CD8-positive, alpha-beta memory T cell (primary cell): ENCODE data around the gene PPIF. TPM values are rescaled to one million over a fixed set of nuclear protein-coding genes. Genes with fewer than 3 reads are reported as not detected.

Experiments
- CTCF ChIA-PET: fragments of 350-600 bp; sonication (Branson Sonifier 250); formaldehyde crosslinking; loops from one replicate; lab custom pipeline; 2021; ENCODE audit warnings: antibody characterized with exemption; lab: Charles Lee
- POLR2A ChIA-PET: fragments of 350-600 bp; sonication (Branson Sonifier 250); formaldehyde crosslinking; loops from one replicate; lab custom pipeline; 2021; ENCODE audit warnings: antibody characterized with exemption; lab: Charles Lee
- DNase-seq, 5 donors: peaks; one replicate each; pipeline versions ENCODE4 v3.0.0 to v3.0.0-alpha.2; 2020 to 2022; ENCODE audit warnings: mixed read lengths in 1 of 5
- H3K27ac ChIP-seq: one replicate; pipeline ENCODE4 v1.7.0; 2013; ENCODE audit warnings: low read depth, mild to moderate bottlenecking, low read length, moderate library complexity
- H3K27me3 ChIP-seq: 2 replicates; pipeline ENCODE4 v1.7.0; 2013; ENCODE audit warnings: low read length, mild to moderate bottlenecking; ENCODE audit not compliant: insufficient read depth, poor library complexity, severe bottlenecking
- H3K36me3 ChIP-seq: 2 replicates; pipeline ENCODE4 v1.7.0; 2013; ENCODE audit warnings: mild to moderate bottlenecking, low read length, moderate library complexity; ENCODE audit not compliant: insufficient read depth
- H3K4me1 ChIP-seq: 2 replicates; pipeline ENCODE4 v1.7.0; 2013; ENCODE audit warnings: mild to moderate bottlenecking, low read length, moderate library complexity; ENCODE audit not compliant: insufficient read depth
- H3K4me3 ChIP-seq: 2 replicates; pipeline ENCODE4 v1.7.0; 2013; ENCODE audit warnings: mild to moderate bottlenecking, low read length
- H3K9me3 ChIP-seq: 2 replicates; pipeline ENCODE4 v1.7.0; 2013; ENCODE audit warnings: mild to moderate bottlenecking, low read length
- H3K27ac Mint-ChIP-seq, 8 donors: one replicate each; pipeline ENCODE4 v1.8.0; 2020 to 2021; ENCODE audit warnings: mixed read lengths in 8 of 8, mild to moderate bottlenecking in 6 of 8, inconsistent platforms in 3 of 8, moderate library complexity in 3 of 8
- H3K27me3 Mint-ChIP-seq, 2 donors: one replicate each; pipeline ENCODE4 v1.8.0; 2020 to 2021; ENCODE audit warnings: mixed read lengths in 2 of 2, mild to moderate bottlenecking in 1 of 2, moderate library complexity in 1 of 2
- H3K36me3 Mint-ChIP-seq, 3 donors: one replicate each; pipeline ENCODE4 v1.8.0; 2020 to 2021; ENCODE audit warnings: mixed read lengths in 3 of 3, inconsistent platforms in 1 of 3, mild to moderate bottlenecking in 1 of 3
- H3K4me1 Mint-ChIP-seq, 3 donors: one replicate each; pipeline ENCODE4 v1.8.0; 2020 to 2021; ENCODE audit warnings: mixed read lengths in 3 of 3, inconsistent platforms in 1 of 3, mild to moderate bottlenecking in 1 of 3
- H3K4me3 Mint-ChIP-seq, 7 donors: one replicate each; pipeline ENCODE4 v1.8.0; 2020 to 2021; ENCODE audit warnings: mixed read lengths in 7 of 7, mild to moderate bottlenecking in 6 of 7, moderate library complexity in 4 of 7, inconsistent platforms in 2 of 7
- H3K9me3 Mint-ChIP-seq, 5 donors: one replicate each; pipeline ENCODE4 v1.8.0; 2020 to 2022; ENCODE audit warnings: mixed read lengths in 5 of 5, mild to moderate bottlenecking in 3 of 5, moderate library complexity in 2 of 5, inconsistent platforms in 1 of 5
- polyA plus RNA-seq: library from polyadenylated mRNA; unstranded; fragments of 300-500 nt; fragmentation: Illumina TruSeq; gene quantifications from one replicate; pipeline ENCODE4 v1.2.3, GENCODE V29; 2021
- total RNA-seq, 2 experiments: library from RNA; stranded (reverse); gene quantifications; one replicate each; pipeline ENCODE4 v1.2.3, GENCODE V29; 2021

PPIF gene
- total and polyA plus RNA-seq, 3 experiments from 2014 or later = 13.7 to 181 (median 173) TPM

GRCh38 chr10:79359816-79360498 is 12.7 kb downstream of the PPIF start:
- POLR2A ChIA-PET = interaction anchor here (1.2 kb wide), 1 partner anchor 12 kb away, joined by 3 read pairs; no protein-coding TSS in a partner anchor
- Mint-ChIP-seq H3K9me3 (peaks cover 0 to 9% (median 0%) of the 10 kb centered on the region in 5 donors), H3K27ac (no peak overlapping the region), H3K27me3 (peaks cover 0 to 1% of the 10 kb centered on the region in 2 donors), H3K4me1 (peaks cover 13 to 25% (median 24%) of the 10 kb centered on the region in 3 donors), H3K4me3 (no peak overlapping the region), H3K36me3 (peaks cover 11 to 29% (median 14%) of the 10 kb centered on the region in 3 donors)
- H3K27me3 ChIP-seq = no peaks in the 10 kb centered on the region
- no peak overlapping the region for H3K4me3 ChIP-seq
- H3K36me3 ChIP-seq = no peaks in the 10 kb centered on the region
- CTCF ChIA-PET = interaction anchor here (1.9 to 2.4 kb wide), 2 partner anchors 12 to 15 kb away, joined by 4 to 9 read pairs; no protein-coding TSS in a partner anchor
- DNase-seq = no peak
- no peak overlapping the region for H3K27ac ChIP-seq
- no peaks in the 10 kb centered on the region for H3K9me3 ChIP-seq
- H3K4me1 ChIP-seq = peaks cover 9% of the 10 kb centered on the region

GRCh38 chr10:79360499-79361342 is 13.5 kb downstream of the PPIF start:
- Mint-ChIP-seq H3K27ac (no peak overlapping the region), H3K27me3 (peaks cover 0 to 1% of the 10 kb centered on the region in 2 donors), H3K4me3 (no peak overlapping the region), H3K4me1 (peaks cover 9 to 22% (median 20%) of the 10 kb centered on the region in 3 donors), H3K9me3 (peaks cover 0 to 9% (median 0%) of the 10 kb centered on the region in 5 donors), H3K36me3 (peaks cover 6 to 22% (median 9%) of the 10 kb centered on the region in 3 donors)
- no peak overlapping the region for H3K4me3 ChIP-seq
- H3K36me3 ChIP-seq = no peaks in the 10 kb centered on the region
- no peaks in the 10 kb centered on the region for H3K27me3 ChIP-seq
- DNase-seq = no peak
- ChIA-PET POLR2A (interaction anchor here (1.2 kb wide), 1 partner anchor 12 kb away, joined by 3 read pairs; no protein-coding TSS in a partner anchor), CTCF (interaction anchor here (1.9 to 2.4 kb wide), 2 partner anchors 12 to 14 kb away, joined by 4 to 9 read pairs; no protein-coding TSS in a partner anchor)
- peaks cover 9% of the 10 kb centered on the region for H3K4me1 ChIP-seq
- no peak overlapping the region for H3K27ac ChIP-seq
- H3K9me3 ChIP-seq = no peaks in the 10 kb centered on the region

DNA sequence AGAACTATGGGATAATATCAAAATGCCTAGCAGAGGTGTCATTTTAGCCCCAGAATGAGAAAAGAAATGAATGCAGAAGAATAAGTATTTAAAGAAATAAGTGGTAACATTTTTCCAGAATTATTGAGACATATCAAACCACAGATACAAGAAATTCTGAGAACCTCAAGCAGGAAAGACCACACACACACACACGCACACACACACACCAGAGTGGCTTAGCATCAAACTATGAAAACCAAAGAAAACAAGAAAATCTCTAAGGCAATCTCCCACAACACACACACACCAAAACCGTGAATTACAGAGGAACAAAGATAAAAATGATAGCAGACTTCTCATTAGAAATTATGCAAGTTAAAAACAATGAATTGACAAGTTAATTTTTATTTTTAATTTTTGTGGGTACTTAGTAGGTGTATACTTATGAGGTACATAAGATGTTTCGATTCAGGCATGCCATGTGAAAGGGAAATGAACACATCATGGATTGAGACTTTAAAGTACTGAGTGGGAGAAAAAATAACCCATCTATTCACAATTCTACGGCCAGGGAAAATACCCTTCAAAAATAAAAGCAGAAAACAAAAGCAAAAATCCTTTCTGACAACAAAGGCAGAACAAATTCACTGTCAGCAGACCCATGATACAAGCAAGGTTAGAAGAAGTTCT is 14.6 kb downstream of the PPIF start:
- no peaks in the 10 kb centered on the region for H3K27me3 ChIP-seq
- H3K36me3 ChIP-seq = no peaks in the 10 kb centered on the region
- no peak for DNase-seq
- H3K4me1 Mint-ChIP-seq = peaks cover 8 to 19% (median 17%) of the 10 kb centered on the region in 3 donors
- CTCF ChIA-PET = interaction anchor here (2.4 kb wide), 1 partner anchor 13 kb away, joined by 9 read pairs; no protein-coding TSS in a partner anchor
- no peak overlapping the region for H3K27ac ChIP-seq
- H3K27me3 Mint-ChIP-seq = peaks cover 0 to 1% of the 10 kb centered on the region in 2 donors
- no peak overlapping the region for H3K4me3 Mint-ChIP-seq
- H3K9me3 ChIP-seq = no peaks in the 10 kb centered on the region
- H3K4me1 ChIP-seq = peaks cover 9% of the 10 kb centered on the region
- H3K27ac Mint-ChIP-seq = peak overlapping the region in 2 of 8 donors; percentile 18 to 27
- H3K4me3 ChIP-seq = no peak overlapping the region
- POLR2A ChIA-PET = no interaction called here
- peaks cover 0 to 14% (median 2%) of the 10 kb centered on the region in 3 donors for H3K36me3 Mint-ChIP-seq
- H3K9me3 Mint-ChIP-seq = peaks cover 0 to 9% (median 0%) of the 10 kb centered on the region in 5 donors

DNA sequence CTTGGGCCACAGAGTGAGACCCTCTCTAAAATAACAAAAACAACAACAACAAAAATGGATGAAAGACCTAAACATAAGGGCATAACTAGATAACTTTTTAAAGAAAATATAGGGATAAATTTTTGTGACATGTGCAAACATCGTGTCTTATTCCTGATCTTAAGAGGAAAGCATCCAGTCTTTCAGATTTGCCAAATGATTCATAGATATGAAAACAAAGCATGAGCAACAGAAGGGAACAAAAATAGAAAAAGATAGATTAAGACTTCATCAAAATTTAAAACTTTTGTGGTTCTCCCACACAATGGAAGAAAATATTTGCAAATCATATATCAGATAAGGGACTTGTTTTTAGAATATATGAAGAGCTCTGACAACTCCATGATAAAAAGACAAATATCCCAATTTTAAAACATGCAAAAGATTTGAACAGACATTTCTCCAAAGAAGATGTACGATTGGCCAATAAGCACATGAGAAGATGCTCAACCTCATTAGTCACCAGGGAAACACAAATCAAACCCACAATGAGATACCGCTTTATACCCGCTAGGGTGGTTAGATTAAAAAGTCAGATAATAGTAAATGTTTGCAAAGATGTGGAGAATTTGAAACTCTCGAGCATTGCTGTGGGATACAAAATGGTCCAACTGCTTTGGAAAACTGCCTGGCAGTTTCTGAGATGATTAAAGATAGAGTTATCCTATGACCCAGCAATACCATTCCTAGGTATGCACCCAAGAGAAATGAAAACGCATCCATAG is 20.3 kb downstream of the PPIF start:
- Histone ChIP-seq H3K4me1 (no peaks in the 10 kb centered on the region), H3K4me3 (no peak overlapping the region), H3K27me3 (no peaks in the 10 kb centered on the region), H3K27ac (no peak overlapping the region), H3K36me3 (no peaks in the 10 kb centered on the region), H3K9me3 (no peaks in the 10 kb centered on the region)
- Mint-ChIP-seq H3K9me3 (peaks cover 0 to 17% (median 7%) of the 10 kb centered on the region in 5 donors), H3K4me3 (no peak overlapping the region), H3K27ac (peak overlapping the region in 1 of 8 donors; percentile 68), H3K27me3 (peaks cover 0 to 3% of the 10 kb centered on the region in 2 donors), H3K36me3 (peaks cover 0 to 4% (median 0%) of the 10 kb centered on the region in 3 donors), H3K4me1 (no peaks in the 10 kb centered on the region)
- CTCF ChIA-PET = no interaction called here
- DNase-seq = no peak
- POLR2A ChIA-PET = no interaction called here

GRCh38 chr10:79372871-79373270 is 25.6 kb downstream of the PPIF start:
- Mint-ChIP-seq H3K4me3 (no peak overlapping the region), H3K9me3 (peaks cover 0 to 9% (median 7%) of the 10 kb centered on the region in 5 donors), H3K27me3 (peaks cover 0 to 4% of the 10 kb centered on the region in 2 donors), H3K4me1 (peaks cover 0 to 4% (median 3%) of the 10 kb centered on the region in 3 donors), H3K27ac (peak overlapping the region in 1 of 8 donors; percentile 41), H3K36me3 (peaks cover 0 to 4% (median 0%) of the 10 kb centered on the region in 3 donors)
- Histone ChIP-seq H3K36me3 (no peaks in the 10 kb centered on the region), H3K27ac (no peak overlapping the region), H3K4me1 (peaks cover 5% of the 10 kb centered on the region), H3K9me3 (no peaks in the 10 kb centered on the region), H3K27me3 (no peaks in the 10 kb centered on the region), H3K4me3 (no peak overlapping the region)
- no peak for DNase-seq
- CTCF ChIA-PET = interaction anchor here (1.2 to 3.5 kb wide), 6 partner anchors 16 to 115 kb away, joined by 3 to 59 read pairs (median 16); partner anchors contain the start of gene PPIF
- POLR2A ChIA-PET = no interaction called here

- Mint-ChIP-seq H3K36me3 (peaks cover 0 to 4% (median 0%) of the 10 kb centered on the region in 3 donors), H3K9me3 (peaks cover 0 to 9% (median 7%) of the 10 kb centered on the region in 5 donors), H3K27me3 (peaks cover 0 to 4% of the 10 kb centered on the region in 2 donors), H3K4me3 (no peak overlapping the region), H3K4me1 (peaks cover 0 to 4% (median 3%) of the 10 kb centered on the region in 3 donors), H3K27ac (peak overlapping the region in 1 of 8 donors; percentile 53)
- Histone ChIP-seq H3K27ac (no peak overlapping the region), H3K36me3 (no peaks in the 10 kb centered on the region), H3K4me1 (peaks cover 5% of the 10 kb centered on the region), H3K4me3 (no peak overlapping the region), H3K27me3 (no peaks in the 10 kb centered on the region), H3K9me3 (no peaks in the 10 kb centered on the region)
- CTCF ChIA-PET = interaction anchor here (0.7 to 3.5 kb wide), 36 partner anchors 8 to 133 kb away, joined by 3 to 59 read pairs (median 4); partner anchors contain the start of gene PPIF
- DNase-seq = peak; percentile 56 to 80 (median 65)
- POLR2A ChIA-PET = no interaction called here
Measured at GRCh38 chr10:79374312-79375191, 27.3 kb downstream of the PPIF start.
